Ectodermal cell (in vitro differentiated cells): ENCODE data around the gene BPIFA3.

ENCODE experiments used
- H3K27ac ChIP-seq: 2 replicates; pipeline ENCODE4 v1.7.0; 2013; ENCODE audit warnings: mild to moderate bottlenecking, low read depth, low read length; ENCODE audit not compliant: insufficient read depth, poor library complexity, severe bottlenecking
- H3K27me3 ChIP-seq: 2 replicates; pipeline ENCODE4 v1.7.0; 2013; ENCODE audit warnings: mild to moderate bottlenecking, low read length; ENCODE audit not compliant: insufficient read depth, control insufficient read depth, poor library complexity, severe bottlenecking
- H3K36me3 ChIP-seq: one replicate; pipeline ENCODE4 v1.7.0; 2013; ENCODE audit warnings: low read length; ENCODE audit not compliant: control insufficient read depth, insufficient read depth
- H3K4me1 ChIP-seq: one replicate; pipeline ENCODE4 v1.7.0; 2013; ENCODE audit warnings: low read length; ENCODE audit not compliant: control insufficient read depth, insufficient read depth
- H3K4me3 ChIP-seq: 2 replicates; pipeline ENCODE4 v1.7.0; 2013; ENCODE audit warnings: low read depth, low read length, control low read depth; ENCODE audit not compliant: insufficient read depth
- H3K9me3 ChIP-seq: 2 replicates; pipeline ENCODE4 v1.7.0; 2013; ENCODE audit warnings: mild to moderate bottlenecking, low read length, moderate library complexity; ENCODE audit not compliant: control insufficient read depth
- WGBS, 2 experiments: methylation state at CpG; one replicate each; pipeline ENCODE4 v1.1.7; 2013; ENCODE audit warnings: missing lambda C conversion rate in 2 of 2; 5-methylcytosine and 5-hydroxymethylcytosine counted together

The BPIFA3 gene

GRCh38 chr20:33210371-33210770 is 6.8 kb upstream of the BPIFA3 start:
- Histone ChIP-seq H3K9me3 (no peaks in the 10 kb centered on the region), H3K4me3 (no peak overlapping the region), H3K27me3 (peaks cover 28% of the 10 kb centered on the region), H3K36me3 (no peaks in the 10 kb centered on the region), H3K4me1 (no peaks in the 10 kb centered on the region), H3K27ac (no peak overlapping the region)
- WGBS, 2 experiments: 71 to 92% methylated on average over 1 of the region's 1 CpG

DNA sequence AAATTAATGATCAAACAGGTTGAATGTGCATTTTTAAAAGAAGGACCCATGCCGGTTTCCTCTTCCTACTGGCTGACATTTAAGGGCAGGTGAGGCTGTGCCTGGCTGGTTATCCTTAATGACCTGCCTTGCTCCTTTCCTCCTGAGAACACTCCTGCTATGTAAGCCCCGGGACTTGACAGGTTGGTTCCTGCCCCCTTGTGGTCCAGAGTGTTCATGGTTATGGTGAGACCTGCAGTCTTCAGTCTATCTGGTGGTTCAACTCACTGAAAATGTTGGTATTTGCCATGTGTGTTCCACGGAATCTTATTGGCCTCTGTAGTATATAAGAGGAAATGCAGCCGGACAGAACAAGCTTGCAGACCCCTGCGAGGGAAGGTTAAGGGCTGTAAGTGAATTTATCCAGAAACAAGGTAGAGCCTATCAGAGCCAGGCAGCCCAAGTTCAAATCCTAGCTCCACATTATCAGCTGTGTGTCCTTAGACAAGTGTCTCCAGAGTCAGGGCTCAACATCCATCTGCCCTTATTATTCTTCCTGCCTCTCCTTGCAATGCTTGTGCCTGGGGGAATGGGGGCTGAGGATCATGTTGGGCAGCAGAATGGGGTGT is 5.2 kb upstream of the BPIFA3 start:
- 21 to 23% methylated on average over 5 of the region's 5 CpGs for WGBS, 2 experiments
- H3K36me3 ChIP-seq: no peaks in the 10 kb centered on the region
- no peaks in the 10 kb centered on the region for H3K4me1 ChIP-seq
- no peak overlapping the region for H3K27ac ChIP-seq
- no peaks in the 10 kb centered on the region for H3K9me3 ChIP-seq
- H3K27me3 ChIP-seq: peaks cover 15% of the 10 kb centered on the region
- no peak overlapping the region for H3K4me3 ChIP-seq

DNA sequence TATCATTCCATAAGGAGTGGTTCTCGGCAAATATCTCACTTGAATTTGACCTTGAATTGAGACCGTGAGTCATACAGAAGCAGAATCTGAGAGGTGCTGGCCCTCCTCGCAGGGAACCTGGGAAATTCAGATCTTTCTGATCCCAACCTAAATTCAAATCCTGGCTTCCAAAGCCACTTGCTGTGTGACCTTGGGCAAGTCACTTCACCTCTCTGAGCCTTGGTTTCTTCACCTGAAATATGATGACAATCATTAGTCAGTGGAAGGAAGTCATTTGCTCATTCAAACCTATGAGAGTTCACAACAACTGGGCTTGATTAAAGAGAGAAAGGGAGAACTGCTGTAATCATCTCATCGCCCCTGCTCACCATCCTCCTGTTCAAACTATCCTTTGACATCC is 7.2 kb downstream of the BPIFA3 start:
- 87 to 92% methylated on average over 3 to 4 of the region's 4 CpGs for WGBS, 2 experiments
- peaks cover 3% of the 10 kb centered on the region for H3K27me3 ChIP-seq
- H3K27ac ChIP-seq: no peak overlapping the region
- no peaks in the 10 kb centered on the region for H3K4me1 ChIP-seq
- H3K9me3 ChIP-seq: no peaks in the 10 kb centered on the region
- no peaks in the 10 kb centered on the region for H3K36me3 ChIP-seq
- no peak overlapping the region for H3K4me3 ChIP-seq

DNA sequence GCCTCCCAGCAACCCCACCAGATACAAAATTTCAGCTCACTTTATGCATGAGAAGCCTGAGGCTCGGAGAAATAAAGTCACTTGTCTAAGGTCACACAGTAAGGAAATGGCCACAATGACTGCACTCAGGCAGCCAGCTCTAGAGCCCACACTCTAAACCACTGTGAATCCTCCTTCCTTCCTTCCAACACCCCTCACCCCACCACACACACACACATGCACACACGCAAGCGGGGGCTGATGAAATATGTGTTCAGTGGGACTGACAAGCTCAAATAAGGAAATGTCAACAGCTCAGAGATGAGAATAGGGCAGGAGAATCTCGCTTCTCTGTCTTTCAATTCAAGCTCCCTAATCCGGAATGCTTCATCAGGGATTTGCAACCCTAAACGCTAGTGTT is 12.7 kb downstream of the BPIFA3 start:
- Histone ChIP-seq H3K4me3 (no peak overlapping the region), H3K27me3 (peaks cover 3% of the 10 kb centered on the region), H3K4me1 (no peaks in the 10 kb centered on the region), H3K9me3 (no peaks in the 10 kb centered on the region), H3K36me3 (no peaks in the 10 kb centered on the region), H3K27ac (no peak overlapping the region)
- WGBS, 2 experiments: 80 to 81% methylated on average over 6 of the region's 6 CpGs

DNA sequence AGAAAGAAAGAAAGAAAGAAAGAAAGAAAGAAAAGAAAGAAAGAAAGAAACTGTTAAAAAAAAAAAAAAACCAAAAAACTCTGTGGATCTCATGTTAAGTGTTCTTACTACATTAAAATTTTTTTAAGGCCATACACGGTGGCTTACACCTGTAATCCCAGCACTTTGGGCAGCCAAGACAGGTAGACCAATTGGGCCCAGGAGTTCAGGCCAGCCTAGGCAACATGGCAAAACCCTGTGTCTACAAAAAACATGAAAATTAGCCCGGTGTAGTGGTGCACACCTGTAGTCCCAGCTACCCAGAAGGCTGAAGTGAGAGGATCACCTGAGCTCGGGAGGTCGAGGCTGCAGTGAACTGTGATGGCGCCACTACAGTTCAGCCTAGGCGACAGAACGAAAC is 14.1 kb downstream of the BPIFA3 start:
- no peak overlapping the region for H3K27ac ChIP-seq
- no peaks in the 10 kb centered on the region for H3K9me3 ChIP-seq
- 79 to 80% methylated on average over 7 of the region's 7 CpGs for WGBS, 2 experiments
- H3K4me1 ChIP-seq: no peaks in the 10 kb centered on the region
- H3K27me3 ChIP-seq: peaks cover 6% of the 10 kb centered on the region
- no peaks in the 10 kb centered on the region for H3K36me3 ChIP-seq
- no peak overlapping the region for H3K4me3 ChIP-seq

DNA sequence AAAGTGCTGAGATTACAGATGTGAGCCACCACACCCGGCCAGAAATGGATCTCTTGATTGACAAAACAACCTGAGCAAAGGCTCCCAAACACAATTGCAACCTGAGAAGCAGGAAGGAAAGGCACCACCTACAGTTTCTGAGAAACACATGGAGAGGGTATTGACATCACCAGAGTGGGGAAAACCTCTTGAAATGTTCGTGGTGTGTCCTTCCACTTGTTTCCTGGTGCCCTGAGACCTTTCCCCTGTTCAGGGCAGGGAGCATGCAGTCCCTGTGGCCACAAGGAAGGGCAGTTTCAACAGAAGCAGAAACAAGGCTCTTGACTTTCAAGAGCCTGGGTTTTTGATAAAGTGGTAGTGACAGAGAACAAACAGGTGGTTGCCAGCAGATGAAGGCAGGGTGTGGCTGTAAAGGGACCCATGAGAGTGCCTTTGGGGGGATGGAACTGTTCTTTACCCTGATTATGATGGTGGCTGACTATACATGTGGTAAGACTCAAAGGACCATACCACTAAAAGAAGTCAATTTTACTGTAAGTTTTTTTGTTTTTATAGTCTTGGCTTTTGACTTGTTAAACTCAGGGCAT is 15.4 kb downstream of the BPIFA3 start:
- Histone ChIP-seq H3K4me1 (no peaks in the 10 kb centered on the region), H3K27ac (no peak overlapping the region), H3K9me3 (no peaks in the 10 kb centered on the region), H3K36me3 (no peaks in the 10 kb centered on the region), H3K4me3 (no peak overlapping the region), H3K27me3 (peaks cover 3% of the 10 kb centered on the region)
- WGBS, 2 experiments: 52 to 56% methylated on average over 2 of the region's 2 CpGs

DNA sequence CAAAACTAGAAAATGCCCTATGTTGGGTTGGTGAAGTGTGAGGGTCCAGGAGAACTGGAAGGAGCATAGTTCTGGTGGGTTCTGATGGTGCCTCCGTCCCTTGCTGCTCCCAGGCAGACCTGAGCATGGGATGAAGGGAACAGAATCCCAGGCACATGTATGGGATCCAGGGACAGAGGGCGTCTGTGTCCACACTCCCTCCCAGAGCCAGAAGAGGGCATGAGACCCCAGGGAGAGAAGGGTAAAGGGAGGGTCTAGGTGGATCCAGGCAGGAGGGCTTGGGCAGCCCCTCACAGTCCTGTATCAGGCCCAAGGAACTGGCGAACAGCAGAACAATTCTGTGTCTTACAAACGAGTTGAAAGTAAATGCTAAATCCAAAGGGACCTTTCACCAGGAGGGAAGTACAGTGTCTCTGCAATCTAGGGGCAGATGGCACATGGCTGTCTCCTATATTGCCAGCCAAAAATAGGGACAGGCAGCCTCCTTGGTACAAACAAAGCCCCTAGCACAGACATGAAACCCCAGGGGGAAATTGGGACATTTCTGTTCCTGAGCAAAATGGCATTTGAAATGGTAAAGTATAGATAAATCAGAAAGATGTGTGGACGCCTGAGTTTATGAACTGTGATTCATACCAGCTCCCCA is 16.1 kb downstream of the BPIFA3 start:
- no peaks in the 10 kb centered on the region for H3K36me3 ChIP-seq
- H3K4me1 ChIP-seq: no peaks in the 10 kb centered on the region
- no peak overlapping the region for H3K27ac ChIP-seq
- no peaks in the 10 kb centered on the region for H3K9me3 ChIP-seq
- WGBS, 2 experiments: 48 to 53% methylated on average over 5 of the region's 5 CpGs
- H3K27me3 ChIP-seq: peaks cover 3% of the 10 kb centered on the region
- no peak overlapping the region for H3K4me3 ChIP-seq

DNA sequence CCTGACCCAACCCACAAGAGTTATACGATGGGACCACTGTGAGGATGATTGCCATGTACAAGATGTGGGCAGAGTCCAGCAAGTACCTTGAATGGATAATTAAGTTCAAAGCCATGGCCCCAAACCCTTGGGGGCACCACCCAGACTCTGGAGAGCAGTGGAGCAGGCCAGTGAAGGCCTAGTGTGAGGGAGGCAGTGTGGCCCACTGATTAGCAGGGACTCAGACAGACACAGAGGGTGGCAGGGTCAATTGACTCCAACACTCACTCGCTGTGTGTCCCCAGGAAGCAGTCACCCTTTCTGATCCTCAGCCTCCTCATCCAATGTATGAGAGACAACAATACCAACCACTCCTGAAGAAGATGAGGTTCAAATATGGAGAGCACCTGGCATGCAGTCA is 16.9 kb downstream of the BPIFA3 start:
- no peaks in the 10 kb centered on the region for H3K36me3 ChIP-seq
- no peak overlapping the region for H3K27ac ChIP-seq
- no peak overlapping the region for H3K4me3 ChIP-seq
- 92 to 94% methylated on average over 2 of the region's 2 CpGs for WGBS, 2 experiments
- peaks cover 3% of the 10 kb centered on the region for H3K27me3 ChIP-seq
- no peaks in the 10 kb centered on the region for H3K4me1 ChIP-seq
- H3K9me3 ChIP-seq: no peaks in the 10 kb centered on the region

GRCh38 chr20:33235696-33236095 is 18.5 kb downstream of the BPIFA3 start, which contains the start of gene BPIFA1:
Gene BPIFA1 (plus strand): TSS chr20:33235996. CDS start chr20:33237712, 1,716 bp downstream.
- H3K27ac ChIP-seq: no peak within 1 kb of the TSS
- WGBS, 2 experiments: 90% methylated on average over 4 to 5 of the region's 5 CpGs
- no peaks in the 10 kb centered on the region for H3K36me3 ChIP-seq
- H3K4me1 ChIP-seq: no peaks in the 10 kb centered on the region
- no peak within 1 kb of the TSS for H3K4me3 ChIP-seq
- no peaks in the 10 kb centered on the region for H3K9me3 ChIP-seq
- peaks cover 3% of the 10 kb centered on the region for H3K27me3 ChIP-seq

DNA sequence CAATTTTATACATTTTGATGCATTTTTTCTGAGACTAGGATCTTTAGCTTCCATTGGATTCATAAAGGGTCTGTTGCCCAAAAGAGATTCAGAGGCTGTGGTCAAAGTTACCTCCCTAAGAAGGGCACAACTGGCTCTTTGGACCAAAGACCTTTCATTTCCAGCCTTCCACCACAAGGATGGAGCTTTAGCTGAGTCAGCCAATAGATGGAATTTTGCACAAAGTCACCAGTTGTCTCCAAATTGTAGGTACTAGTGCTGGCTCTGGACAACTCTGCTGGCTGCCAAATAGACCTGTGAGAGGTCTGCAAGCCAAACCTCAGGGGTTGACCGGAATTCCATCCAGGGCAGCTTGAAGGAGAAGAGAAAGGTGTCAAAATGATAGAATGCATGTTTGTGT is 19.2 kb downstream of the BPIFA3 start:
- no peak overlapping the region for H3K4me3 ChIP-seq
- no peaks in the 10 kb centered on the region for H3K36me3 ChIP-seq
- no peaks in the 10 kb centered on the region for H3K4me1 ChIP-seq
- peaks cover 3% of the 10 kb centered on the region for H3K27me3 ChIP-seq
- 92 to 95% methylated on average over 1 of the region's 1 CpG for WGBS, 2 experiments
- no peak overlapping the region for H3K27ac ChIP-seq
- no peaks in the 10 kb centered on the region for H3K9me3 ChIP-seq
